GM21529 (cell line): ENCODE data around the gene ATPAF2.

Source experiments
- ATAC-seq: cut with Tn5 transposase; IDR thresholded peaks from one replicate; pipeline ENCODE4 v1.9.1; 2021; ENCODE audit not compliant: unreplicated experiment

ATPAF2 gene

DNA sequence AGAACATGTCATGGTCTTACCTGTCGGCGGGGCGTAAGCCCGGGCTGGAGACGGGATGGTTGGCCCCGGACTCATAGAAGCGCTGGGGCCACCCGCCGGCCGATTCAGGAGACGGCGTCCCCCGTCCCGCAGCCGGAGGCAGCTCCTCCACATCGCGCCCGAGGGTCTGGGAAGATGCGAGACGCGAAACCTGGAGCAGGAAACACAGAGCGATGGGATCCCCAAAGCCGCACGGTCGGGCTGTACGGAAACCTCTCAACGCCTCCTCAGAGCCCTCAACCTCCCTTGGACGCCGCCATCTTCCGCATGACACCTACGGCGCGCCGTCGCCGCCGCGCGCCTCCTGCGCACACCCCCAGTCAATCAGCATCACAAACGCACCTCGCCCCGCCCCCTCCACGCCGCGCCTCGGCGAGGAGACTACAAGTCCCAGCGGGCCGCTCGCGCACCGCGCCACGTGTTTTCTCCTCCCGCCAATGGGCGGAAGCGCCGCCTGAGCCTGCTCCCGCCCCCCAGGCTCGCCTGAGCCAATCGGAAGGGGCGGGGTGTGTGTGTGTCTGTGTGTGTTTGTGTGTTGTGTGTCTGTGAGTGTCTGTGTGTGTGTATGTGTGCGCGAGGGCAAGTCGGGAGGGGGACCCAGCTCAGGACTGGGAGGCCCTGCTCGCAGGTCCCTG, at the start of gene ATPAF2, which contains the start of gene GID4:
ATPAF2 (minus strand) TSS at position 308 of the 674 bp plus-strand sequence; CDS start at position 153, 155 bp downstream.
GID4 (plus strand) TSS at position 548 of the 674 bp plus-strand sequence; CDS start at position 605, 57 bp downstream.
- ATAC-seq, result peak; percentile 83

DNA sequence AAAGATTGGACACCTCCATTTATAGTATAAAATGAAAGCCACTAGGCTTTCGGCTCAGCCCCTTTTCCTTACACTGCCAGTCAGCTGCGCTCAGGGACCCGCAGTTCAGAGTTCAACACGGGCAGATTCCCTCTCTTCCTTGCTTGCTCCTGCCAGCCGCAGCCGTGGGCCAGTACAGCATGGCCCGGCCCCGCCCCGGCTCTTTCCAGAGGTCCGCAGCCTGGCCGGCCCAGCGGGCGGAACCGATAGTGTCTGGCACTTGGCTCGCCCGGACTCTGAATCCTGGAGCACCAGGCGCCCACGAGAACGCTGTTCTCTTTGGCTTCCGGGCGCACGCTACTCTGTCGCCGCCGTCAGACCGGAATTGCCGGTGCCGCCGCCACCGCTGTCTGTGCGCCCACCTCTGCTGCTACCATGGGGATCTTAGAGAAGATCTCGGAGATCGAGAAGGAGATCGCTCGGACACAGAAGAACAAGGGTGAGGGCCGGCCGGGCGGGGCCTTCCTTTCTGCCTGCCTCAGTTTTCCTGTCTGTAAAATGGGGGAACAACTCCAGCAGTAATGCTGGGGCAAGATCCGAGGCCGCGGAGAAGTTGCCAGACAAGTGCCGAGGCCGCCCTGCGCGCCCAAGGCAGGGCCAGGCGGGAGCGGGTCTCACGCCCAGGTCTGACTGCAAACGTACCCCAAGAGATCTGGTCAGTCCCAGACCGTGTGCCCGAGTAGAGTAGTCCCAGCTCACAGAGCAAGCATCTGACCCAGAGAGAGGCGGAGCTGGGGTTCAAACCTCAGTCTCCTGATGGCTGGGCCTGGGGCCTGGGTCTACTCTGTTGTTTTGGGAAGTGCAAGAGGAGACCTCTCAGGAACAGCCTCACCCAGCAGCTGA, 48.9 kb upstream of the ATPAF2 start, which contains the start of gene DRG2:
DRG2 (plus strand) TSS at position 339 of the 882 bp plus-strand sequence; CDS start at position 415, 76 bp downstream.
- peak; percentile 80 for ATAC-seq

DNA sequence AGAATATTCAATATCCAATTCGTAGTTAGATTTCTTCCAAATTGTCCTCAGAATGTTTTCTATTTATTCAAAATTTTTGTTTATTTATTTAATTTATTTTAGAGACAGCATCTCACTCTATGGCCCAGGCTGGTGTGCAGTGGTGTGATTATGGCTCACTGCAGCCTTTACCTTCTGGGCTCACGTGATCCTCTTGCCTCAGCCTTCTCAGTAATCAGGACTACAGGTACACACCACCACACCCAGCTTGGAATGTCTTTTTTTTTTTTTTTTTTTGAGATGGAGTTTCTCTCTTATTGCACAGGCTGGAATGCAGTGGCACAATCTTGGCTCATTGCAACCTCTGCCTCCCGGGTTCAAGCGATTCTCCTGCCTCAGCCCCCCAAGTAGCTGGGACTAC, 45.3 kb upstream of the ATPAF2 start:
- no peak for ATAC-seq

DNA sequence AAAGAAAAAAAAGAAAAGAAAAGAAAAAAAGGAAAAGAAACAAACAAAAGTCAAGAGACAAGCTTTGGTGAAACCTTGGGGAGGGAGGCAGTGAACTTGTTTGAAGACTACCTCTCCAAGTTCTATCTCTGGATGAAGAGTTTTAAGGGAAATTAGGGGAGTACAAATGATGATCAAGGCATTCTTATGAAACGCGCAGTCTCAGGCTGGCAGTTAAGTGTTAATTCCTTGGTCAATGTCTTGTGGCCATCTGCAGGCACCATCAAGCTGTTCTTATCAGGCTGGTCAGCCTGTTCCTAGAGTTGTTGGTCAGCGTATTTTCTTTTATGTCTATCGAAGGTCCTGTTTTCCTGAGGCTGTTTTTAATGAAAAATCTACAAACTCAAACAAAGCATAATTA, 40.6 kb upstream of the ATPAF2 start:
- ATAC-seq, result no peak

DNA sequence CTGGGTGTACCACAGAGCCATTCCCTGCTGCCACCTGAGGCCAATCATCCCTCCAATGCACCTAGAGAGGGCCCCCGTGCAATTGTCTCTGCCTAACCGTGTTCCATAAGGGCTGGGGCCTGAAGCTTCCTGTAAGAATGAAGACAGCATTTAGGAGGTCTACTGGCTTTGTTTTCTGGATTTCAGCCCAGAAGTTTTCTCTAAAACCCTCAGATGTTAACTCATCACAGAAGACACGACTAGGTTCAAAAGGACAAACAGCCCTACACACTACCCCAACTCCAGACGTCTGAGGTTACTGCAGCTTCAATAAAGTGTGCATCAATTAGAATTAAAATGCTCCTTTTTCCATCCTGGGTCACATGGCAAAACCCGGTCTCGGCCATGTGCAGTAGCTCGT, 38.0 kb upstream of the ATPAF2 start:
- no peak for ATAC-seq

DNA sequence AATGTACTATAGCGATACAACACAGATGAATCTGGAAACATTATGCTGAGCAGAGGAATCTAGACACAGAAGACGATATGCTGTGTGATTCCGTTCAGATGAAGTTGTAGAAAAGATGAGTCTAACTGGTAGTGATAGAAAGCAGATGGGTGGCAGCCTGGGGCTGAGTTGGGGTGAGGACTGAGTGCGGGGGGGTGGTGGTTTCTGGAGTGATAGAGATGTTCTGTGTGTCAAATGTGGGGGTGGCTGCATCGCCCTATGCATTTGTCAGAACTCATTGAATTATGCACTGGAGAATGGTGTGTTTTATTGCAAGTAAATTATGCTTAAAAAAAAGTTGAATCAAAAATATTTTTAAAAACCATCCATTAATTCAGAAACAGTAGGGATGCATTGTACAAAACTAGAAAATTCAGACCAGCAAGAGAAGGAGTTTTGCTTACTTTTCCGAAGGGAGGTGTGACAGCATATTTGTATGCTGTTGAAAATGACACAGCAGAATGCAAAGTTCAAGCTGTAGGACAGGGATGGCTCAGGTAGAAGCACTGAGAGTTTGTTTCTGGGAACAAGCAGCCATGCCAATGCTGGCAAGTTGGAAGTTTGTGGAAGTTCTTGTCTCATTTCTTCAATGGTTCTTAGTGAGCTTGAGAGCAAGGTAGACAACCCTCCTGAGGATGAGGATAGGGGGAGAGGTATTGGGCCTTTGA, 35.8 kb upstream of the ATPAF2 start:
- no peak for ATAC-seq

DNA sequence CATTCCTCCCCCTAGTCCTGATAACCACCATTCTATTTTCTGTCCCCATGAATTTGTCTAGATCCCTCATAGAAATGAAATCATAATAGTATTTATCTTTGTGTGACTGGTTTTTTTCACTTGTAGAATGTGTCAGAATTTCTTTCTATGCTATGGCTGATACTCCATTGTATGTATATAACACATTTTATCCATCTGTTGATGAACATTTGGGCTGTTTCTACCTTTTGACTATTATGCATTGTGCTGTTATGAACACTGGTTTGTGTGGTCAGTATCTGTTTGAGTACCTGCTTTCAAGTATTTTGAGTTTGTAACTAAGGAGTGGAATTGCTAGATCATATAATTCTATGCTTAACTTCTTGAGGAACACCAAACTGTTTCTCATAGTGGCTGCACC, 32.8 kb upstream of the ATPAF2 start:
- no peak for ATAC-seq

DNA sequence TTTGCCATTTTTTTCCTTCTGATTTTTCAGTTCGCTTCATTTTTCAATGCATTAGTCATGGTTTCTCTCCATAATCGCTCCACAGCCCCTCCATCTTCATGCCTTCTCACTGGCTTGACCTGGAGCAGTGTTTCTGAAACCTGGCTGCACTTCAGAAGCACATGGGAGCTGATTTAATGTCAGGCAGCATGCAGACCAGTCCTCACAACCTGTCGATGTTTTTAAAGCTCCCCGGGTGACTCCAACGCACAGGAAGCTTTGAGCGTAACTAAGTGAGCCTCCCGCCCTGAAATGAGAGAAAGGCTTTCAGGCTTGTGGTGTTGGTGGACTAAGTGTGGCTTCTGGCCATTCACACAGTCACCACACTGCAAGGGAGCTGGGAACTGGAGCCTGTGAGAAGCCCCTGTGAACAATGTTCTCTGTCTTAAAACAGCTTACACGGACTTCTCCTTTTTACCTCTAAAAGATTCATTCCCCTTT, 31.9 kb upstream of the ATPAF2 start:
- ATAC-seq, result no peak

DNA sequence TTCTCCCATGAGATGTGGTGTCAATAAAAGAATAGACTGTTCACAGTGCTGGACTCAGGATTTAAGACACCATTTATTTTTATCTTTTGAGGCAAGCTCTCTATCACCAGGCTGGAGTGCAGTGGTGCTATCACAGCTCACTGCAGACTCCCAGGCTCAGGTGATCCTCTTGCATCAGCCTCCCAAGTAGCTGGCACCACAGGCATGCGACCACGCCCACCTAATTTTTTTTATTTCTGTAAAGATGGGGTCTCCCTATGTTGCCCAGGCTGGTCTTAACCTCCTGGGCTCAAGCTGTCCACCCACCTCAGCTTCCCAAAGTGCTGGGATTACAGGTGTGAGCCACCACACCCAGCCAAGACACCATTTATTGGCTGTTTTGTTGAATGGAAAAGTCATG, 30.1 kb upstream of the ATPAF2 start:
- no peak for ATAC-seq

DNA sequence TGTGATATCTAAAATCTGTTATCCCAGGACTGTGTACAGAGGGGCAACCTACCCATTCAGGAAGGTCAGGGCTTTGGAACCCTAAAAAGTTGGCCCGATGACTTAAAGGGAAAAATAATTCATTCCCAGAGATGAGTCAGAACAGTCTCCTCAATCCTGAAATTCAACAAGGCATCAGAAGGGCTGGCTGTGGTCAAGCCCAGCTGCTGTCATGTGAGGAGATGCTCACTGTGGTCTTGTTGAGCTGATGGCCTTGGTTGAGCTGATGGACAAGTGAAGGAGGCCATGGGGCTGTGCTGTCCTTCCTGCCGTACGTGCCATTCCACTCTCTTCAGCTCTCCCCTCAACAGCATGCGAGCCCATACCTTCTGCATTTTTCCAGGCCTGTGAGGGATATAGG, 27.9 kb upstream of the ATPAF2 start:
- no peak for ATAC-seq

DNA sequence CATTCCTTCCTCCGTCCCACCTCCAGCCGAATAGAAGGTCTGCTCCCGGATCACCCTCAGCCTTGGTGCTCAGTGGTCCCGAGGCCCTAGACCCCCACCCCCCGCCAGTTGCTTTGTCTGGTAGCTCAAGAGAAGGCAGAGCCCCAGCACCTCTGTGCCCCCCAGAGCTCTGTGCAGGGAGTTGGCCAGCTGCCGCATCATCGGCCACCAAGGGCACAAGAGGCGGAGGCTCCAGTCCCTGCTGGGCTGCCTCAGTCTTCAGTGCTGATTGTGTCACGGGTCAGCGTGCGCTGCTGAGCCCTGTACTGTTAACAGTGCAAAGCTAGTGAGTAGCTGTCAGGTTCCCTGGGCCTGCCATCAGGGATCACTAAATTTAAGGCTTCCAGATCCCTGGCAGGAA, 26.6 kb upstream of the ATPAF2 start:
- ATAC-seq, result no peak

DNA sequence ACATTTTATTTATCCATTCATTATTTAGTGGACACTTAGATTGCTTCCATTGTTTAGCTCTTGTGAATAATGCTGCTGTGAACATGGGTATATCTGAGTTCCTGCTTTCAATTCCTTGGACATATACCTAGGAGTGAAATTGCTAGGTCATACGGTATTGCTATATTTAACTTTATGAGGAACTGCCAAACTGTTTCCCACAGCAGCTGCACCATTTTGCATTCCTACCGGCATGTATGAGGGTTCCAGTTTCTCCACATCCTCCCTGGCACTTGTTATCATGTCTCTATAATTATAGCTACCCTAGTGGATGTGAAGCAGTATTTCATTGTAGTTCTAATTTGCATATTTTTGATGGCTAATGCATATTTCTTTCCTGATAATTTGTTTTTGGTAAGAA, 25.1 kb upstream of the ATPAF2 start:
- no peak for ATAC-seq

DNA sequence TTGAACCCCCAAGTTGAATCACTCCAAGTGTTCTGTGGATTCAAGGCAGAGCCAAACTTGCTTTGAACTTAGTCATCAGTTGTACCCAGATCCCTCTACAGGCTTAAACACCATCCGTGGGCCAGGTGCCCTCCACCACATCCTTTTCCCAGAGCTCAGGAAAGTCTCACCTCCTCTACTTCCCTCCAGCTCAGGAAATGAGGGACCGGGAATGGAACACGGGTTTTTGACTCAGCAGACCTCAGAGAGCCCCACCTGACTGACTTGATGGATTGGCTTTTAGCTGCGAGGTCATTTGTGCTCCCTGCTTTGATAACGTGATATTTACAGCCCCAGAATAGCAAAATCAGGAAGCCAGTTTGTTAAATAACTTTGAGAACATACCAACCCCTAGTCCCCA, 20.3 kb upstream of the ATPAF2 start:
- ATAC-seq, result no peak

DNA sequence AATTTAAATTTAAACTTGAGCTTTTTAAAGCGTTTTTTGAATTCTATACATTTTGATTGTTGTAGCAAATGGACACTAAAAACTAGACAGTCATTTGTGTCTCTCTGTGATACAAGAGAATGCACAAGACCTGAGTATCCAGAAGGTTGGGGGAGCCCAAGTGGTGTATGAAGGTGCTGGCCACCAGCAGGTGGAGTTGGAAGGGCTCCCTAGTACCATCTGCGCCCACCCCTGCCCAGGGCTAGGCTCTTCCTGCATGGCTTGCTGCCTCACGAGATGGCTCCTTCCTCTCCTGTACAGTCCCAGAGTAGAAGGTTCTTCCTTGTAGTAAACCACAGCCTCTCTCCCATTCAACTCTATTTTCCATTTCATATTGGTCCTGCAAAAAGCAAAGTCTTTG, 17.2 kb upstream of the ATPAF2 start:
- no peak for ATAC-seq

DNA sequence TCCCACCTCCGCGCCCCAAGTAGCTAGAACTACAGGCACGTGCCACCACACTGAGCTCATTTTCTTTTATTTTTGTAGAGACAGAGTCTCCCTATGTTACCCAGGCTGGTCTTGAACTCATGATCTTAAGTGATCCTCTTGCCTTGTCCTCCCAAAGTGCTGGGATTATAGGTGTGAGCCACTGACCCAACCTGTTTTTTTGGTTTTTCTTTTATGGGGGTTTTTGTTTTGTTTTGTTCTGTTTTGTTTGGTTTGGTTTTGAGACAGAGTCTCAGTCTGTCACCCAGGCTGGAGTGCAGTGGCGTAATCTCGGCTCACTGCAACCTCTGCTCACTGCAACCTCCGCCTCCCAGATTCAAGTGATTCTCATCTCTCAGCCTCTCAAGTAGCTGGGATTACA, 16.6 kb upstream of the ATPAF2 start:
- ATAC-seq, result no peak

DNA sequence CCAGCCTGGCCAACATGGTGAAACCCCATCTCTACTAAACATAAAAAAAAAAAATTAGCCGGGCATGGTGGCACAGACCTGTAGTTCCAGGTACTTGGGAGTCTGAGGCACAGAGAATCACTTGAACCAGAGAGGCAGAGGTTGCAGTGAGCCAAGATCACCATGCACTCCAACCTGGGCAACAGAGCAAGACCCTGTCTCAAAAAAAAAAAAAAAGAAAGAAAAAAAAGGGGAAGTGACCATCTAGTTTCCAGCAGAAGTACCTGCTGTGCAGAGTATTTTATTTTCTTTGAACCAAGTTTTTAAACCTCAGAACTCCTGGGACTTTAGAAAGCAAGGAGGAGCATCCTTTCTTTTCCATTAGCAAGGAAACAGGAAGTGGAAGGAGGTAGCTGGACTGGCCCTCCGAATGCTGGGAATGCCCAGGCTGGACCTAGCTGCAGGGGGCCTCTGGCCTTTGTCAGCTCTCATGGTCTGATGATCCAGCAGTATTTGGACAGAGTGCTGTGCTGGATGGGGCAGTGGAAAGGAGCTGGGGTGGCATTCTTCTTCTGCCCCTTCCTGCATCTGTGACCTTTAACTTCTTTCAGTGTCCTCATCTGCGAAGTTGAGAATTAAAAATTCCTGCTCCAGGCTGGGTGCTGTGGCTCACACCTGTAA, 6.9 kb upstream of the ATPAF2 start:
- no peak for ATAC-seq

DNA sequence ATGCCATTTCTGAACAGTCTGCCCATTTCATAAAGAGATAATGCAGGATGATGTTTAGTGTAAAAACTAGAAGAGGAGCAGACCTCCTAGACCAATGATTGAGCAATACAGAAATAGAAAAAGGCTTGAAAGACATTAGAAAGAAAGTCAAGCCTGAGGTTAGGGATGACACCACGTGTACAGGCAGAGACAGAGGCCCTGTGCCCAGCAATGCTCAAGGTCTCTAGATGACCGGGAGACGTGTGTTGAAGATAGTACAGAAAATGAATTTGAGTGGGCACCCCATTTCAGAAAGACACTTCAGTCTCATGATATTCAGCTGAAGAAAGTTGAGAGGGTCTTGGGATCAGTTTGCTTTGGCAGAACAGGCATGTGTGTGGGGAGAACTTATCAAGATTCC, 5.6 kb upstream of the ATPAF2 start:
- no peak for ATAC-seq

DNA sequence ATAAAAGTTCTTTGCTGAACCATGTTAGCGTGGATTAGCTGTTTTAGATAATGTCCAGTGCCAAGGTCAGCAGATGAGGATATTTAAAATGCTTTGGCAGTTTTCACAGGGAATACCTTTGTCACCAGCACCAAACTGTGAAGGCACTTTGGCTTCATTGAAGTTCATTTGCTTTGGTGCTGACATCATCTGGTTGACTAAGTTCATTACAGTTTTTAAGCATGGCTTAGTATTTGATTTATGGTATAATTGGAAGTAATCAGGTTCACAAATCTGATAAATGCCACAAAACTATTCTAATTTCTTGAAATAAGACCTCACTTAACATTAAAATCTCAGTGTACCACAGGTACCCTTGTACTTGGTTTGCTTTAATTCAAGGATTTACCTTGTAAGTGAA, 4.5 kb upstream of the ATPAF2 start:
- ATAC-seq, result no peak

DNA sequence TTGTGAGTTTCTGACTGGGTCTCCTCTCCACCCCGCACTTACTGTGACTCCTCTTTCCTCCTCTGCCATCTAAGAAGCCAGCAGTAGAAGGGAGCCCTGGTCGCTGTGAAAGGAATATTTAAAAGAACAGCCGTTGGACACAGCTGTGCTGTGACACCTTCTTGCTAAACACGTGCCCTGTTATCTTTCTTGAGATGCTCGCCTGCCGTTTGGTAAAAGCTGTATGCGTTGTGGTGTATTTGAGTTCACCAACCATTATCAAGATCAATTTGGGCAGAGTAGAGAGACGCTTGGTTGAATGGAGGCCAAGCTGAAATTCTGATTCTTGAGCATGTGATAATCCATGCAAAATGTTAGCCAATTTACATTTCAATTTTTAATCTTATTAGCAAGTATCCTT, 4.0 kb upstream of the ATPAF2 start:
- ATAC-seq, result no peak

DNA sequence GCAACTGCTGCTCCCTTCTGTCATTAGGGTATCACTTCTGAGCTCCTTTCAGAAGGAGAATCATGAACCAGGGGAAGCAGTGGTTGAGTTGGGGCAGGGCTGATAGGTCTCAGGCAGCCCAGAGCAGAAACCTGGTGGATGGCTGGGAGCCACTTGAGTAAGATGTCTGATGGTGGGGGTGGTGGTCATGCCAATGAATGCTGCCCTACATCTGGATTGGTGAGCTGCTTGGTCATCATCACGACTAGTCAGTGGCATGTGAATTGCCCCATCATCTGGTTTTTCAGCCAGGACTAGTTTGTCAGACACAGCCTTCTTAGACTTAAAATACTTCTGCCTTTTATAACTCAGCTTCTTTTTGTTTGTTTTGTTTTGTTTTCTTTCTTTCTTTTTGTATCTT, 2.8 kb upstream of the ATPAF2 start:
- ATAC-seq, result no peak
